ENCODE measurements around the gene ZNF239. TPM values are rescaled to one million over a fixed set of nuclear protein-coding genes. Genes with fewer than 3 reads are reported as not detected.
"Not testable (repeated sequence)": the region's sequence is repeated elsewhere in the genome, so short reads cannot be mapped to it uniquely, and the experiment has no call there.

ZNF239 gene
- total RNA-seq, 1 donor from 2014 or later = 5.6 TPM

GRCh38 chr10:43557214-43557613, 17.2 kb downstream of the ZNF239 start:
- H3K36me3 Mint-ChIP-seq (ENCODE audit: low read depth) = peaks cover 46% of the 10 kb centered on the region
- no peak overlapping the region for H3K27ac Mint-ChIP-seq (ENCODE audit: unreplicated experiment)
- H3K27me3 Mint-ChIP-seq (ENCODE audit: low read depth) = no peaks in the 10 kb centered on the region
- peaks cover 60% of the 10 kb centered on the region for H3K9me3 Mint-ChIP-seq (ENCODE audit: low read depth)
- TF ChIP-seq CTCF (IDR thresholded peaks at IDR 0.05) = no peak
- no peak overlapping the region for H3K4me3 Mint-ChIP-seq (ENCODE audit: unreplicated experiment)
- no peak for DNase-seq (ENCODE audit: low spot score)
- H3K4me1 Mint-ChIP-seq (ENCODE audit: low read depth) = no peaks in the 10 kb centered on the region

GRCh38 chr10:43543746-43544145, 30.7 kb downstream of the ZNF239 start:
- not testable (repeated sequence) for H3K27ac Mint-ChIP-seq (ENCODE audit: unreplicated experiment); H3K4me3 Mint-ChIP-seq (ENCODE audit: unreplicated experiment); DNase-seq (ENCODE audit: low spot score); H3K36me3 Mint-ChIP-seq (ENCODE audit: low read depth); H3K4me1 Mint-ChIP-seq (ENCODE audit: low read depth); H3K27me3 Mint-ChIP-seq (ENCODE audit: low read depth)
- peaks cover 19% of the 10 kb centered on the region for H3K9me3 Mint-ChIP-seq (ENCODE audit: low read depth)

- no peaks in the 10 kb centered on the region for H3K4me1 Mint-ChIP-seq (ENCODE audit: low read depth)
- no peak overlapping the region for H3K4me3 Mint-ChIP-seq (ENCODE audit: unreplicated experiment)
- no peaks in the 10 kb centered on the region for H3K27me3 Mint-ChIP-seq (ENCODE audit: low read depth)
- no peak overlapping the region for H3K27ac Mint-ChIP-seq (ENCODE audit: unreplicated experiment)
- DNase-seq (ENCODE audit: low spot score) = no peak
- H3K9me3 Mint-ChIP-seq (ENCODE audit: low read depth) = peaks cover 68% of the 10 kb centered on the region
- peaks cover 25% of the 10 kb centered on the region for H3K36me3 Mint-ChIP-seq (ENCODE audit: low read depth)
- no peak for TF ChIP-seq CTCF (IDR thresholded peaks at IDR 0.05)
Observed at GRCh38 chr10:43524434-43525247, 49.8 kb downstream of the ZNF239 start.

Other genes starting within 250 kb of the ZNF239 start
- gene FXYD4, start 203.0 kb downstream of the ZNF239 start, total RNA-seq = not detected in 3 replicates
- gene HNRNPF, start 165.4 kb downstream of the ZNF239 start, total RNA-seq = 122 to 126 TPM (median 123 TPM) in 3 replicates
- gene ZNF487, start 137.5 kb downstream of the ZNF239 start, total RNA-seq = 2.1 to 2.7 TPM (median 2.6 TPM) in 3 replicates
- gene ZNF485, start 31.8 kb upstream of the ZNF239 start, total RNA-seq = 1.8 to 2.5 TPM (median 1.9 TPM) in 3 replicates
- 35.4 to 41.1 TPM (median 40.3 TPM) in 3 replicates for gene ZNF32, start 74.3 kb upstream of the ZNF239 start, total RNA-seq